Trophoblast cell (in vitro differentiated cells and primary cell): Measurements from ENCODE around the gene ABCB4.

Experiments
- DNase-seq, 2 donors: peaks; one replicate each; pipeline ENCODE4 v3.0.0-alpha.2; 2016
- H2AFZ ChIP-seq: 2 replicates; pipeline ENCODE4 v1.6.1; 2013; ENCODE audit warnings: low read length, moderate library complexity, mild to moderate bottlenecking; ENCODE audit not compliant: insufficient read depth, poor library complexity
- H2AK5ac ChIP-seq: 2 replicates; pipeline ENCODE4 v1.6.1; 2013; ENCODE audit warnings: mild to moderate bottlenecking, low read length
- H2BK120ac ChIP-seq: 2 replicates; pipeline ENCODE4 v1.6.1; 2013; ENCODE audit warnings: low read length, mild to moderate bottlenecking, moderate library complexity; ENCODE audit not compliant: insufficient read depth, poor library complexity
- H2BK12ac ChIP-seq: 2 replicates; pipeline ENCODE4 v1.6.1; 2013; ENCODE audit warnings: mild to moderate bottlenecking, low read length, moderate library complexity
- H2BK5ac ChIP-seq: 2 replicates; pipeline ENCODE4 v1.6.1; 2013; ENCODE audit warnings: low read length, low read depth, moderate library complexity, mild to moderate bottlenecking; ENCODE audit not compliant: poor library complexity
- H3K14ac ChIP-seq: 2 replicates; pipeline ENCODE4 v1.6.1; 2013; ENCODE audit warnings: mild to moderate bottlenecking, low read length
- H3K18ac ChIP-seq: 2 replicates; pipeline ENCODE4 v1.6.1; 2013; ENCODE audit warnings: mild to moderate bottlenecking, low read length
- H3K23ac ChIP-seq: 2 replicates; pipeline ENCODE4 v1.6.1; 2013; ENCODE audit warnings: low read length
- H3K27ac ChIP-seq: 2 replicates; pipeline ENCODE4 v1.5.1; 2013; ENCODE audit warnings: low read depth, mild to moderate bottlenecking, inconsistent platforms, low read length, moderate library complexity
- H3K27me3 ChIP-seq: 2 replicates; pipeline ENCODE4 v1.6.1; 2013; ENCODE audit warnings: inconsistent platforms, mild to moderate bottlenecking, low read length, moderate library complexity; ENCODE audit not compliant: insufficient read depth
- H3K36me3 ChIP-seq, 2 experiments: 1 replicate in 1 of 2; 2 replicates in 1 of 2; pipeline ENCODE4 v1.6.1; 2013; ENCODE audit warnings: low read length in 2 of 2, mild to moderate bottlenecking in 2 of 2, moderate library complexity in 1 of 2; ENCODE audit not compliant: insufficient read depth in 2 of 2, control insufficient read depth in 1 of 2
- H3K4ac ChIP-seq: 2 replicates; pipeline ENCODE4 v1.6.1; 2013; ENCODE audit warnings: low read depth, mild to moderate bottlenecking, low read length, moderate library complexity
- H3K4me1 ChIP-seq, 2 experiments: 1 replicate in 1 of 2; 2 replicates in 1 of 2; pipeline ENCODE4 v1.6.1; 2013; ENCODE audit warnings: low read length in 2 of 2, mild to moderate bottlenecking in 2 of 2, moderate library complexity in 1 of 2; ENCODE audit not compliant: insufficient read depth in 2 of 2, control insufficient read depth in 1 of 2
- H3K4me2 ChIP-seq: 2 replicates; pipeline ENCODE4 v1.6.1; 2013; ENCODE audit warnings: inconsistent platforms, mild to moderate bottlenecking, low read length, moderate library complexity
- H3K4me3 ChIP-seq: 2 replicates; pipeline ENCODE4 v1.5.1; 2013; ENCODE audit warnings: mild to moderate bottlenecking, low read depth, low read length, inconsistent platforms
- H3K79me1 ChIP-seq: one replicate; pipeline ENCODE4 v1.6.1; 2013; ENCODE audit warnings: low read length
- H3K79me2 ChIP-seq: 2 replicates; pipeline ENCODE4 v1.6.1; 2013; ENCODE audit warnings: low read length, mild to moderate bottlenecking; ENCODE audit not compliant: control insufficient read depth, insufficient read depth, poor library complexity
- H3K9ac ChIP-seq: 2 replicates; pipeline ENCODE4 v1.6.1; 2013; ENCODE audit warnings: mild to moderate bottlenecking, low read length
- H3K9me3 ChIP-seq: 2 replicates; pipeline ENCODE4 v1.6.1; 2013; ENCODE audit warnings: low read depth, mild to moderate bottlenecking, control low read depth, inconsistent platforms, low read length; ENCODE audit not compliant: insufficient read depth
- H4K12ac ChIP-seq: 2 replicates; pipeline ENCODE4 v1.6.1; 2013; ENCODE audit warnings: low read depth, mild to moderate bottlenecking, low read length, moderate library complexity
- H4K8ac ChIP-seq: 2 replicates; pipeline ENCODE4 v1.6.1; 2013; ENCODE audit warnings: low read depth, mild to moderate bottlenecking, low read length, moderate library complexity
- H4K91ac ChIP-seq: one replicate; pipeline ENCODE4 v1.6.1; 2013; ENCODE audit warnings: low read depth, mild to moderate bottlenecking, low read length, moderate library complexity
- whole genome bisulfite sequencing: extraction: QIAGEN DNeasy Blood & Tissue Kit; methylation state at CpG from one replicate; pipeline ENCODE4 v1.1.7; 2013; ENCODE audit warnings: missing lambda C conversion rate; ENCODE audit not compliant: insufficient read length, insufficient coverage; ENCODE audit errors: extremely low coverage; 5-methylcytosine and 5-hydroxymethylcytosine counted together

ABCB4 gene

DNA sequence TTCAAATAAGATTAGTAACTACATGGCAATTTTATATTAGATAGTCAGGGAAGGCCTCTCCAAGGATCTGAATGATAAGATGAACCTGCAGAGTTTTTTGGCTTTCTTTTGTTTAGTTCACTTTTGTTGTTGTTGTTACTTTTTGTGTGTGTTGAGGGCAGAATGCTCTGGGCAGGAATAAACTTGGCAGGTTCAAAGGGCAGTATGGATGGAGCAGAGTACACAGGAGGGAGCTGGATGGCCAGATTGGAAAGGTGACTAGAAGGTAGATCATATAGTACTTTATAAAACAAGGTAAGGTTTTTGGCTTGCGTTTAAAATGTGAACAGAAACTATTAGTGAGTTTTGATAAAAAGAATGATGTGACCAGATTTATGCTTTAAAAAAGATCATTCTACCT, 112.1 kb downstream of the ABCB4 start:
- H2AK5ac ChIP-seq, result no peak overlapping the region
- no peaks in the 10 kb centered on the region for H3K79me1 ChIP-seq
- H3K4me1 ChIP-seq, result no peaks in the 10 kb centered on the region
- no peaks in the 10 kb centered on the region for H3K9me3 ChIP-seq
- no peak overlapping the region for H3K9ac ChIP-seq
- H3K4me3 ChIP-seq, result no peak overlapping the region
- H4K91ac ChIP-seq, result no peak overlapping the region
- H3K4ac ChIP-seq, result no peak overlapping the region
- no CpG with 5 or more reads among the region's 1 CpG for WGBS
- no peaks in the 10 kb centered on the region for H3K79me2 ChIP-seq
- H4K8ac ChIP-seq, result no peak overlapping the region
- H2BK12ac ChIP-seq, result no peak overlapping the region
- no peak overlapping the region for H2BK120ac ChIP-seq
- H2AFZ ChIP-seq, result no peak overlapping the region
- H3K23ac ChIP-seq, result no peak overlapping the region
- H3K18ac ChIP-seq, result no peak overlapping the region
- no peak overlapping the region for H2BK5ac ChIP-seq
- no peak overlapping the region for H3K4me2 ChIP-seq
- H3K27ac ChIP-seq, result no peak overlapping the region
- no peak overlapping the region for H4K12ac ChIP-seq
- H3K14ac ChIP-seq, result no peak overlapping the region
- DNase-seq, result no peak
- no peaks in the 10 kb centered on the region for H3K36me3 ChIP-seq
- no peaks in the 10 kb centered on the region for H3K27me3 ChIP-seq

DNA sequence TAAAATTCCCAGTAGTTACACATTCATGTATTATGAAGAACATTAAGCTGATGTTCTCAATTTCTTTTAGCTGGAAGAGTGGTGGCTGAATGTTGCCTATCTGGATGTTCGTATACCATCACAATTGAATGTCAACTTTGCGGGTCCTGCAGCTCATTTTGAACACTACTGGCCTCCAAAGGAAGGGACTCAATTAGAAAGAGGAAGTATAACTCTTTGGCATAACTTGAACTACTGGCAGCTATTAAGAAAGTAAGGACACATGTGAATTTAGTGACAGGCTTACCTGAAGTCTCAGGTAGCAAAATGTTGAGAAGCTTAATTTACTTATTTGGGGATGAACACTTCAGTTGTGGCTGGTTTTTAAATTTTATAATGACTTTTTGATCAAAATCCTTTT, 114.2 kb downstream of the ABCB4 start:
- no peak overlapping the region for H3K18ac ChIP-seq
- H3K27ac ChIP-seq, result no peak overlapping the region
- no peak for DNase-seq
- no peak overlapping the region for H2AK5ac ChIP-seq
- H2AFZ ChIP-seq, result no peak overlapping the region
- no peak overlapping the region for H4K8ac ChIP-seq
- H3K9ac ChIP-seq, result no peak overlapping the region
- H3K9me3 ChIP-seq, result no peaks in the 10 kb centered on the region
- H3K79me2 ChIP-seq, result no peaks in the 10 kb centered on the region
- H4K91ac ChIP-seq, result no peak overlapping the region
- H3K4ac ChIP-seq, result no peak overlapping the region
- no peak overlapping the region for H3K4me3 ChIP-seq
- H3K79me1 ChIP-seq, result no peaks in the 10 kb centered on the region
- no peak overlapping the region for H3K14ac ChIP-seq
- no peak overlapping the region for H2BK12ac ChIP-seq
- H2BK5ac ChIP-seq, result no peak overlapping the region
- H3K4me1 ChIP-seq, result no peaks in the 10 kb centered on the region
- WGBS, result no CpG with 5 or more reads among the region's 2 CpGs
- H3K4me2 ChIP-seq, result no peak overlapping the region
- H3K27me3 ChIP-seq, result no peaks in the 10 kb centered on the region
- H3K23ac ChIP-seq, result no peak overlapping the region
- no peak overlapping the region for H4K12ac ChIP-seq
- no peak overlapping the region for H2BK120ac ChIP-seq
- peaks cover 0 to 3% of the 10 kb centered on the region in 2 experiments for H3K36me3 ChIP-seq

DNA sequence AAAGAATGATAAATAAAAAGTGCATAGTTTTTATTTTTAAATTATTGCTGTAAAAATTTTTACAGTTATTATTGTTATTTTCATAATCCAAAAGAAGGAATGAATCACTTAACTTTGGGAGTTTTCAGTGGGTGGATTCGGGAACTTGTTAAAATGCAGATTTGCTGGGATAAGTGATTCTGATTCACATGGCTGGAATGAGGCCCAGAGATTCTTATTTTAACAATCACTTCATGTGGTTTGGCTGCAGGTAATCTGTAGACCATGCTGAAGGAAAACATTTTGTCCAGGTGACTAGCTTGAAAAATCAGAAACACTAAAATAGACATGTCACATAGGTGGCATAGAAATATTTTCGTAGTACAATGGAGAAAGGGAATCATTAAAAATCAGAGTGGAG, 116.1 kb downstream of the ABCB4 start:
- Histone ChIP-seq H2BK5ac (no peak overlapping the region), H3K79me1 (no peaks in the 10 kb centered on the region), H3K14ac (no peak overlapping the region), H3K4me1 (no peaks in the 10 kb centered on the region), H3K27ac (no peak overlapping the region), H3K9ac (no peak overlapping the region), H3K36me3 (peaks cover 3 to 11% of the 10 kb centered on the region in 2 experiments), H3K4ac (no peak overlapping the region), H3K79me2 (no peaks in the 10 kb centered on the region), H4K12ac (no peak overlapping the region), H2AK5ac (no peak overlapping the region), H2AFZ (no peak overlapping the region), H4K8ac (no peak overlapping the region), H3K18ac (no peak overlapping the region), H3K9me3 (peaks cover 3% of the 10 kb centered on the region), H2BK12ac (no peak overlapping the region), H3K27me3 (no peaks in the 10 kb centered on the region), H3K4me3 (no peak overlapping the region), H2BK120ac (no peak overlapping the region), H3K4me2 (no peak overlapping the region), H3K23ac (no peak overlapping the region), H4K91ac (no peak overlapping the region)
- WGBS, result no CpG with 5 or more reads among the region's 2 CpGs
- peak; percentile 72 to 84 for DNase-seq

DNA sequence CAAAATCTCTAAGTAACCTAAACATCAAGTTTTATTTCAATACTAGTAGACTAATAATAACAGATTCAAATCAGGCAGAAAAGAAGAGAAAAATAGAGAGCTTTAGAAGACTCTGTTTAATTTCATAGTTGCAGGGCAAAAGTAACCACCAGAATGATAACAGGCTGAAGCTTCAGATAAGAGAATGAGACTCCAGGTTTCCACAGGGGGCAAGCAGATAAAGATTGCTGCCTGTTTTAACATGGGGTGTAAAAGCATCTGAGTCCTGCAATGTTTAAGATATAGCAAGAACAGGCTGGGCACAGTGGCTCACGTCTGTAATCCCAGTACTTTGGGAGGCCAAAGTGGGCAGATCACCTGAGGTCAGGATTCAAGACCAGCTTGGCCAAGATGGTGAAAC, 119.0 kb downstream of the ABCB4 start:
- no peak overlapping the region for H3K27ac ChIP-seq
- no CpG with 5 or more reads among the region's 1 CpG for WGBS
- H3K23ac ChIP-seq, result no peak overlapping the region
- H4K12ac ChIP-seq, result no peak overlapping the region
- no peaks in the 10 kb centered on the region for H3K79me2 ChIP-seq
- no peak overlapping the region for H3K9ac ChIP-seq
- H3K18ac ChIP-seq, result no peak overlapping the region
- no peak overlapping the region for H3K4ac ChIP-seq
- no peak overlapping the region for H2BK12ac ChIP-seq
- H3K27me3 ChIP-seq, result no peaks in the 10 kb centered on the region
- DNase-seq, result no peak
- no peak overlapping the region for H3K4me3 ChIP-seq
- H2AFZ ChIP-seq, result no peak overlapping the region
- H3K14ac ChIP-seq, result no peak overlapping the region
- peaks cover 10 to 16% of the 10 kb centered on the region in 2 experiments for H3K36me3 ChIP-seq
- H3K9me3 ChIP-seq, result peaks cover 5% of the 10 kb centered on the region
- H2BK120ac ChIP-seq, result no peak overlapping the region
- H3K4me2 ChIP-seq, result no peak overlapping the region
- no peaks in the 10 kb centered on the region for H3K79me1 ChIP-seq
- H2BK5ac ChIP-seq, result no peak overlapping the region
- no peak overlapping the region for H2AK5ac ChIP-seq
- no peak overlapping the region for H4K8ac ChIP-seq
- H4K91ac ChIP-seq, result no peak overlapping the region
- no peaks in the 10 kb centered on the region for H3K4me1 ChIP-seq
